GM19239 (cell line): ENCODE results near the gene SLC4A7.
"Not testable (repeated sequence)": the region's sequence is repeated elsewhere in the genome, so short reads cannot be mapped to it uniquely, and the experiment has no call there.

ENCODE experiments used
- DNase-seq: peaks from one replicate; pipeline ENCODE4 v3.0.0; 2011; ENCODE audit warnings: low spot score; ENCODE audit not compliant: insufficient read length
- FAIRE-seq: peaks from 2 replicates; lab custom pipeline; 2011; peaks lifted over from hg19 to GRCh38; lab: Jason Lieb, UNC

The SLC4A7 gene

DNA sequence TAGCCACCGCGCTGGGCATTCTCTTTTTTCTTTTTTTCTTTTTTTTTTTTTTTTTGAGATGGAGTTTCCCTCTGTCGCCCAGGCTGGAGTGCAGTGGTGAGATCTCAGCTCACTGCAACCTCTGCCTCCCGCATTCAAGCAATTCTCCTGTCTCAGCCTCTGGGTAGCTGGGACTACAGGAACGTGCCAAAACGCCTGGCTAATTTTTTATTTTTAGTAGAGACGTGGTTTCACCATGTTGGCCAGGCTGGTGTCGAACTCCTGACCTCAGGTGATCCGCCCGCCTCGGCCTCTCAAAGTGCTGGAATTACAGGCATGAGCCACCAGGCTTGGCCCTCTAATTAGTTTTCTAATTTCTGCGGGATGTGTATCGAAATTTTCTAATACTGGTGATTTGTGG lies 41.2 kb downstream of the SLC4A7 start:
- not testable (repeated sequence) for DNase-seq, FAIRE-seq

- not testable (repeated sequence) for FAIRE-seq, DNase-seq
Measured at GRCh38 chr3:27438352-27438751, 45.8 kb downstream of the SLC4A7 start.

DNA sequence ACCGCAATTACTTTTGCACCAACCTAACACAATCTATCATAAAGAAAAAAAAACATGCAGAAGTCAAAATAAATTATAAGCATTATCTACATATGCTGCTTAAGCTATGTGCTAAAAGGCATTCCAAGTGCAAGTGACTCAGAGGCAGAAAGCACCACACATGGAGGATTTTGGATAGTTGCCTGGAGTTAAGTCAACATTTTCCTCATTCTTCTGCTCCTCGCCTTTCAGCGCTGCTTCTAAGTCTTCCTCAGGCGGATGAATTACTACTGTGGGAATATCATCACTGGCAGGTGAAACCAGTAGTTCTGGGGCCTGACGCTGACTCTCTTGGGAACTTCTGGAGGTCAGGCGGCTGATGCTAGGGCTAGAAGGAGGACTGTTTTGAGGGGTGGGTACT lies 53.1 kb downstream of the SLC4A7 start:
- no peak for DNase-seq
- FAIRE-seq = no peak

GRCh38 chr3:27429909-27430308 lies 54.3 kb downstream of the SLC4A7 start:
- FAIRE-seq = no peak
- no peak for DNase-seq

- DNase-seq (no peak), FAIRE-seq (peak; percentile 8)
Measured at GRCh38 chr3:27428446-27428845, 55.7 kb downstream of the SLC4A7 start.

DNA sequence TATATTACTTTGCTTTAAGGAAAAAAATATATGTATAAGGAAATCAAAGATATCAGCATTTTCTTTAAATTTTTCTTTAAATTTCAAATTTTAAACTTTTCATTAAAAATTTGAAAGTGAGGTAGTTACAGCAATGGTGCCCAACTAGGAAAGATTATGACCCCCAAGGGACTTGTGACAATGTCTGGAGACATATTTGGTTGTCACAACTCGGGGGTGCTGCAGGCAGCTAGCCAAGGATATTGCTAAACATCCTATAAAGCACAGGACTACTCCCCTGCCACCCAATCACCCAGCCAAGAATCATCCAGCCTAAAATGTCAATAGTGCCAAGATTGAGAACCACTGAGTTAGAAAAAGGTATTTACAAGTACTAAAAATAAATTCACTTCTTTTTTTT lies 57.3 kb downstream of the SLC4A7 start:
- DNase-seq = no peak
- no peak for FAIRE-seq

GRCh38 chr3:27425896-27426565 lies 58.2 kb downstream of the SLC4A7 start:
- no peak for FAIRE-seq

DNA sequence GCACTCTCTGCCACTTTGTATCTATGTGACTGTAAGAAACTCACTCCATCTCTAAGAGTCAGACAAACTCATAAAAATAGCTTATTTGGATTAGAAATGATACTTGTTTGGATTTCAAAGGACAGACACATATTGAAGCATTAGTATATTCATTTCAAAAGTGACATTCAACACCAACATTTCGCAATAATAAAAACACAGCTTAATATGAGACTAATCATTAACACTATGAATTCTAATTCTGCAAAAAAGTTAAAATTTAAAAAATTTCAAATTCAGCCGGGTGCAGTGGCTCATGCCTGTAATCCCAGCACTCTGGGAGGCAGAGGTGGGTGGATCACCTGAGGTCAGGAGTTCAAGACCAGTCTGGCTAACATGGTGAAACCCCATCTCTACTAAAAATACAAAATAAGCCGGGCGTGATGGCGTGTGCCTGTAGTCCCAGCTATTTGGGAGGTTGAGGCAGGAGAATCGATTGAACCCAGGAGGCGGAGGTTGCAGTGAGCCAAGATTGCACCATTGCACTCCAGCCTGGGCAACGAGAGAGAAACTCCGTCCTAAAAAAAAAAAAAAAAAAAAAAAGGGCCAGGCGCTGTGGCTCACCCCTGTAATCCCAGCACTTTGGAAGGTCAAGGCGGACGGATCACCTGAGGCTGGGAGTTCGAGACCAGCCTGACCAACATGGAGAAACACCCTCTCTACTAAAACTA lies 59.2 kb downstream of the SLC4A7 start:
- FAIRE-seq = not testable (repeated sequence)

More at GRCh38 chr3:27425896-27426565, 58.2 kb downstream of the SLC4A7 start:
- DNase-seq = no peak

GRCh38 chr3:27423463-27423862 lies 60.7 kb downstream of the SLC4A7 start:
- DNase-seq = no peak
- no peak for FAIRE-seq

More for the DNA sequence above, 59.2 kb downstream of the SLC4A7 start:
- DNase-seq = not testable (repeated sequence)

- FAIRE-seq = no peak
- DNase-seq = no peak
Measured at GRCh38 chr3:27422617-27423016, 61.6 kb downstream of the SLC4A7 start.

DNA sequence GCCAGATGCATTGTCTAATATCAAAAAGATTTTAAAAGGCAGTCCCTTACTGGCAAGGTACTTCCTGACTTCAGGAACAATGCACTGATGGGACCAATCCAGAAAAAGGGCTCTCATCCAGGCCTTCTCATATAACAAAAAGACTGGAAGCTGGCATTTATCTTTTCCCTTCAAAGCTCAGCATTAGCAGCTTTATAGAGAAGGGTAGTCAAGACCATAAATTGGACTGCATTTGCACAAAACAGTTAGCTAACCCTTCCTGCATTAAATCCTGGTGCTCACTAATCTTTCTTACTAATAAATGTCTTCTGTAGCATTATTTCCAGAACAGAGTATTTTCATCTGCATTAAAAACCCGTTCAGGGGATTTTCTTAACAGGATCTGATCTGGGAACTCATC lies 69.0 kb downstream of the SLC4A7 start:
- FAIRE-seq (no peak), DNase-seq (no peak)

GRCh38 chr3:27392950-27393679 lies 91.1 kb downstream of the SLC4A7 start:
- DNase-seq = no peak
- peak; percentile 79 for FAIRE-seq

DNA sequence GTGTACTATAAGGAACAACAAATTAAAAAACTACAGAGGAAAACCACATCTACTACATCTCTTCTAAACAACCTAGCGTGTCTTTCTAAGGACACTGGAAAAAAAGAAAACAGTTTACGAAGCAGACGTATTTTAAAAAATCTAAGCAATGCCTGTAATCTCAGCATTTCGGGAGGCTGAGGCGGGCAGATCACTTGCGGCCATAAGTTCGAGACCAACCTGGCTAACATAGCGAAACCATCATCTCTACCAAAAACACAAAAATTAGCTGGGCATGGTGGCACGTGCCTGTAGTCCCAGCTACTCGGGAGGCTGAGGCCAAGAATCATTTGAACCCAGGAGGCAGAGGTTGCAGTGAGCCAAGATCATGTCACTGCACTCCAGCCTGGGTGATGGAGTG lies 91.8 kb downstream of the SLC4A7 start:
- FAIRE-seq, DNase-seq: not testable (repeated sequence)

GRCh38 chr3:27391796-27392195 lies 92.4 kb downstream of the SLC4A7 start:
- DNase-seq (no peak), FAIRE-seq (no peak)

GRCh38 chr3:27387625-27388024 lies 96.6 kb downstream of the SLC4A7 start:
- FAIRE-seq = no peak
- no peak for DNase-seq

GRCh38 chr3:27385504-27385903 lies 98.7 kb downstream of the SLC4A7 start:
- DNase-seq = no peak
- no peak for FAIRE-seq

- FAIRE-seq (no peak), DNase-seq (no peak)
Measured at GRCh38 chr3:27384191-27384590, 100.0 kb downstream of the SLC4A7 start.

GRCh38 chr3:27380433-27381357 lies 103.5 kb downstream of the SLC4A7 start:
- DNase-seq = no peak
- FAIRE-seq = no peak

- peak; percentile 35 for FAIRE-seq
- no peak for DNase-seq
Measured at GRCh38 chr3:27378331-27378730, 105.9 kb downstream of the SLC4A7 start.
